Activated T-cell treated with anti-CD3 and anti-CD28 coated beads, Interleukin-2, amount 50 U/mL, for 72 hours (primary cell): ENCODE results near the gene LRP3. TPM values are rescaled to one million over a fixed set of nuclear protein-coding genes. Genes with fewer than 3 reads are reported as not detected.

Experiments
- ATAC-seq, 2 donors: fragments of 150-1000 bp; cut with Tn5 transposase; replicated peaks in 1 of 2; 2 replicates each; pipeline ENCODE4 v1.10.0; 2021; ENCODE audit warnings: moderate library complexity in 2 of 2, mild to moderate bottlenecking in 1 of 2
- DNase-seq, 2 donors: peaks; one replicate each; pipeline ENCODE4 v3.0.0; 2021 to 2022; ENCODE audit warnings: mixed read lengths in 1 of 2
- H3K27ac Mint-ChIP-seq: one replicate; pipeline ENCODE4 v1.8.0; 2022; ENCODE audit warnings: mild to moderate bottlenecking, moderate library complexity, mixed read lengths
- H3K27me3 Mint-ChIP-seq: one replicate; pipeline ENCODE4 v1.8.0; 2022; ENCODE audit warnings: low read depth, mixed read lengths
- H3K36me3 Mint-ChIP-seq, 2 donors: one replicate each; pipeline ENCODE4 v1.8.0; 2022; ENCODE audit warnings: mixed read lengths in 2 of 2, mild to moderate bottlenecking in 1 of 2; ENCODE audit not compliant: insufficient read depth in 2 of 2
- H3K4me1 Mint-ChIP-seq: one replicate; pipeline ENCODE4 v1.8.0; 2022; ENCODE audit warnings: low read depth, mixed read lengths
- H3K4me3 Mint-ChIP-seq, 2 donors: one replicate each; pipeline ENCODE4 v1.8.0; 2022; ENCODE audit warnings: mild to moderate bottlenecking in 2 of 2, mixed read lengths in 2 of 2, moderate library complexity in 2 of 2
- H3K9me3 Mint-ChIP-seq, 2 donors: one replicate each; pipeline ENCODE4 v1.8.0; 2022; ENCODE audit warnings: mixed read lengths in 2 of 2
- total RNA-seq, 2 donors: library from RNA; stranded (reverse); gene quantifications; one replicate each; pipeline ENCODE4 v1.2.3, GENCODE V29; 2022

Gene LRP3
- total RNA-seq, 2 donors from 2014 or later, result 0.10 TPM; not detected in 1

- Mint-ChIP-seq H3K4me3 (no peak overlapping the region), H3K36me3 (no peaks in the 10 kb centered on the region), H3K9me3 (no peaks in the 10 kb centered on the region), H3K27ac (no peak overlapping the region), H3K4me1 (no peaks in the 10 kb centered on the region), H3K27me3 (peaks cover 7% of the 10 kb centered on the region)
- ATAC-seq (no peak), DNase-seq (no peak)
Measured at GRCh38 chr19:33199441-33200265, 5.5 kb downstream of the LRP3 start.

GRCh38 chr19:33201473-33201872 lies 7.3 kb downstream of the LRP3 start:
- no peak overlapping the region for H3K27ac Mint-ChIP-seq
- H3K9me3 Mint-ChIP-seq, result no peaks in the 10 kb centered on the region
- no peaks in the 10 kb centered on the region for H3K36me3 Mint-ChIP-seq
- no peaks in the 10 kb centered on the region for H3K4me1 Mint-ChIP-seq
- H3K27me3 Mint-ChIP-seq, result peaks cover 6% of the 10 kb centered on the region
- no peak overlapping the region for H3K4me3 Mint-ChIP-seq
- ATAC-seq (no peak), DNase-seq (no peak)

- Mint-ChIP-seq H3K27ac (no peak overlapping the region), H3K9me3 (no peaks in the 10 kb centered on the region), H3K27me3 (peaks cover under 1% of the 10 kb centered on the region), H3K36me3 (no peaks in the 10 kb centered on the region), H3K4me3 (no peak overlapping the region), H3K4me1 (no peaks in the 10 kb centered on the region)
- DNase-seq (no peak), ATAC-seq (no peak)
Measured at GRCh38 chr19:33201886-33202545, 7.9 kb downstream of the LRP3 start.

GRCh38 chr19:33202546-33203507 lies 8.7 kb downstream of the LRP3 start:
- Mint-ChIP-seq H3K4me3 (no peak overlapping the region), H3K27ac (no peak overlapping the region), H3K9me3 (no peaks in the 10 kb centered on the region), H3K36me3 (no peaks in the 10 kb centered on the region), H3K4me1 (no peaks in the 10 kb centered on the region), H3K27me3 (no peaks in the 10 kb centered on the region)
- DNase-seq (no peak), ATAC-seq (no peak)

GRCh38 chr19:33203529-33203928 lies 9.4 kb downstream of the LRP3 start:
- Mint-ChIP-seq H3K4me1 (no peaks in the 10 kb centered on the region), H3K9me3 (no peaks in the 10 kb centered on the region), H3K27ac (no peak overlapping the region), H3K4me3 (no peak overlapping the region), H3K36me3 (no peaks in the 10 kb centered on the region), H3K27me3 (no peaks in the 10 kb centered on the region)
- DNase-seq (no peak), ATAC-seq (no peak)

GRCh38 chr19:33204136-33204973 lies 10.2 kb downstream of the LRP3 start:
- H3K27me3 Mint-ChIP-seq, result no peaks in the 10 kb centered on the region
- no peaks in the 10 kb centered on the region for H3K9me3 Mint-ChIP-seq
- no peak overlapping the region for H3K4me3 Mint-ChIP-seq
- no peaks in the 10 kb centered on the region for H3K4me1 Mint-ChIP-seq
- no peak overlapping the region for H3K27ac Mint-ChIP-seq
- DNase-seq (no peak), ATAC-seq (no peak)
- no peaks in the 10 kb centered on the region for H3K36me3 Mint-ChIP-seq

GRCh38 chr19:33205110-33205509 lies 11.0 kb downstream of the LRP3 start:
- Mint-ChIP-seq H3K27ac (no peak overlapping the region), H3K9me3 (no peaks in the 10 kb centered on the region), H3K4me1 (no peaks in the 10 kb centered on the region), H3K27me3 (no peaks in the 10 kb centered on the region), H3K4me3 (no peak overlapping the region), H3K36me3 (no peaks in the 10 kb centered on the region)
- DNase-seq (no peak), ATAC-seq (no peak)

GRCh38 chr19:33205531-33206260 lies 11.6 kb downstream of the LRP3 start:
- Mint-ChIP-seq H3K4me1 (no peaks in the 10 kb centered on the region), H3K27ac (no peak overlapping the region), H3K9me3 (no peaks in the 10 kb centered on the region), H3K27me3 (no peaks in the 10 kb centered on the region), H3K36me3 (no peaks in the 10 kb centered on the region), H3K4me3 (no peak overlapping the region)
- DNase-seq, result no peak
- no peak for ATAC-seq

GRCh38 chr19:33206261-33207039 lies 12.3 kb downstream of the LRP3 start:
- no peaks in the 10 kb centered on the region for H3K27me3 Mint-ChIP-seq
- no peak overlapping the region for H3K4me3 Mint-ChIP-seq
- ATAC-seq, result no peak
- no peak for DNase-seq
- no peaks in the 10 kb centered on the region for H3K4me1 Mint-ChIP-seq
- H3K36me3 Mint-ChIP-seq, result no peaks in the 10 kb centered on the region
- no peaks in the 10 kb centered on the region for H3K9me3 Mint-ChIP-seq
- no peak overlapping the region for H3K27ac Mint-ChIP-seq

- Mint-ChIP-seq H3K9me3 (no peaks in the 10 kb centered on the region), H3K27ac (no peak overlapping the region), H3K36me3 (no peaks in the 10 kb centered on the region), H3K27me3 (no peaks in the 10 kb centered on the region), H3K4me3 (no peak overlapping the region), H3K4me1 (no peaks in the 10 kb centered on the region)
- no peak for DNase-seq
- ATAC-seq, result no peak
Measured at GRCh38 chr19:33207040-33207620, 13.0 kb downstream of the LRP3 start.

GRCh38 chr19:33207903-33208302 lies 13.8 kb downstream of the LRP3 start:
- DNase-seq, result no peak
- Mint-ChIP-seq H3K27ac (no peak overlapping the region), H3K27me3 (no peaks in the 10 kb centered on the region), H3K9me3 (no peaks in the 10 kb centered on the region), H3K4me3 (no peak overlapping the region), H3K4me1 (no peaks in the 10 kb centered on the region), H3K36me3 (no peaks in the 10 kb centered on the region)
- ATAC-seq, result no peak
